ENCODE data around the gene LRRC4.

Gene LRRC4, protein sequence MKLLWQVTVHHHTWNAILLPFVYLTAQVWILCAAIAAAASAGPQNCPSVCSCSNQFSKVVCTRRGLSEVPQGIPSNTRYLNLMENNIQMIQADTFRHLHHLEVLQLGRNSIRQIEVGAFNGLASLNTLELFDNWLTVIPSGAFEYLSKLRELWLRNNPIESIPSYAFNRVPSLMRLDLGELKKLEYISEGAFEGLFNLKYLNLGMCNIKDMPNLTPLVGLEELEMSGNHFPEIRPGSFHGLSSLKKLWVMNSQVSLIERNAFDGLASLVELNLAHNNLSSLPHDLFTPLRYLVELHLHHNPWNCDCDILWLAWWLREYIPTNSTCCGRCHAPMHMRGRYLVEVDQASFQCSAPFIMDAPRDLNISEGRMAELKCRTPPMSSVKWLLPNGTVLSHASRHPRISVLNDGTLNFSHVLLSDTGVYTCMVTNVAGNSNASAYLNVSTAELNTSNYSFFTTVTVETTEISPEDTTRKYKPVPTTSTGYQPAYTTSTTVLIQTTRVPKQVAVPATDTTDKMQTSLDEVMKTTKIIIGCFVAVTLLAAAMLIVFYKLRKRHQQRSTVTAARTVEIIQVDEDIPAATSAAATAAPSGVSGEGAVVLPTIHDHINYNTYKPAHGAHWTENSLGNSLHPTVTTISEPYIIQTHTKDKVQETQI

DNA sequence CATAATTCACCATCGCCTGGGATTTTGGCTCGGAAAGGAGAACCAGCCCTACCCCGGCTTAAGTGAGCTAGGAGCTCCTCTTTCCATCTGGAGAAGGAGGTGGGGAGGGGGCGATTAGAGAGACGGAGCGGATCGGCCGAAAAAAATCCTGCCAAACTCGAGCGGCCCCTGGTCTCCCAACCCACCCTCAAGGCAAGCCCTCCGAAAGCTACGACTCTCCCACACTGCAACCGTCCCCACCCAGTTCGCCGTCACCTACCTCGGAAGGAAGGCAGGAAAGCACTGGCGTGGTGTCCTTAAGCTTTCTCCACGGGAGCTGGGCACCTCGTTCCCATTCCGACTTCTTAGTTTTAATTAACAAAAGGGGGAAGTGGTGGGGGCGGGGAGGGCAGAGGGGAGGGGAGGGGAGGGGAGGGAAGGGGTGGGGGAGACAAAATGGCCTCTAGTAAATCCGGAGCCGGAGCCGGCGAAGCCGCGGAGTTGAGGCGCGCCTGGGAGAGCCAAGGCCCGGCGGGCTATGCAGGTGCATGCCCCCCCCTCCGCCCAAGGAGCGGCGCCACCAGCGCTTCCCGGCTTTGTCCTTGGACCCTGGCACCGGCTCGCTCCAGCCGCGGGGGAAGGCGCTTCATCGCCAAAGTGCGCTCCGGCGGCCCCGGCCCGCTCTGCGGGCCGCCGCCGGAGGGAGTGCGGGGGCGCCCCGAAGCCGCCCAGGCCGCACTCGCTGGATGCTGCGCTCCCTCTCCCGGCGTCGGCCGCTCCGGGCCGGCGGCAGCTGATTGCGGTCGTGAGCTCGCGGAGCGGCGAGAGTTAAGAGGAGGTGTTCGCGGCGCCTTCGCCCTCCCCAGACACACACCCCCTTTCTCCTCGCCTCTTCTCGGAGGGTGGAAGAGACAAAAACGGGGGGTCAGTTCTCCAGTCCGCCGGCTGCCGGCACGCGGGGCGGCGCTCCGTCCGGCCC, at the start of gene LRRC4:
Gene LRRC4, minus strand, starts transcription at position 784 of the 958 bp plus-strand sequence. CDS start 797 bp downstream, outside the sequence.
- no peaks in the 10 kb centered on the region for H3K9me2 ChIP-seq (replicated peaks; ENCODE audit: insufficient read depth, low read length)
- no peak within 1 kb of the TSS for H3K9ac ChIP-seq (ENCODE audit: low read length)
- no peak for DNase-seq
- H3F3A ChIP-seq (ENCODE audit: insufficient read depth, low read length), result peaks cover 26% of the 10 kb centered on the region
- H3K4me2 ChIP-seq (ENCODE audit: low read depth, low read length), result no peak within 1 kb of the TSS
- peaks cover 28% of the 10 kb centered on the region for H3K4me1 ChIP-seq (ENCODE audit: low read length)
- H3K9me3 ChIP-seq (replicated peaks; ENCODE audit: insufficient read depth, low read length), result no peaks in the 10 kb centered on the region
- H4K20me1 ChIP-seq (ENCODE audit: insufficient read depth, low read length), result 0 out of 2 replicates have a peak, but pooled peaks cover 7% of the 10 kb centered on the region
- H2AFZ ChIP-seq (ENCODE audit: low read length), result no peak within 1 kb of the TSS
- H3K4me3 ChIP-seq (ENCODE audit: low read length), result no peak within 1 kb of the TSS
- no peak for TF ChIP-seq EZH2phosphoT487 (IDR thresholded peaks at IDR 0.05; ENCODE audit: low read length)
- TF ChIP-seq, protein P1, sequence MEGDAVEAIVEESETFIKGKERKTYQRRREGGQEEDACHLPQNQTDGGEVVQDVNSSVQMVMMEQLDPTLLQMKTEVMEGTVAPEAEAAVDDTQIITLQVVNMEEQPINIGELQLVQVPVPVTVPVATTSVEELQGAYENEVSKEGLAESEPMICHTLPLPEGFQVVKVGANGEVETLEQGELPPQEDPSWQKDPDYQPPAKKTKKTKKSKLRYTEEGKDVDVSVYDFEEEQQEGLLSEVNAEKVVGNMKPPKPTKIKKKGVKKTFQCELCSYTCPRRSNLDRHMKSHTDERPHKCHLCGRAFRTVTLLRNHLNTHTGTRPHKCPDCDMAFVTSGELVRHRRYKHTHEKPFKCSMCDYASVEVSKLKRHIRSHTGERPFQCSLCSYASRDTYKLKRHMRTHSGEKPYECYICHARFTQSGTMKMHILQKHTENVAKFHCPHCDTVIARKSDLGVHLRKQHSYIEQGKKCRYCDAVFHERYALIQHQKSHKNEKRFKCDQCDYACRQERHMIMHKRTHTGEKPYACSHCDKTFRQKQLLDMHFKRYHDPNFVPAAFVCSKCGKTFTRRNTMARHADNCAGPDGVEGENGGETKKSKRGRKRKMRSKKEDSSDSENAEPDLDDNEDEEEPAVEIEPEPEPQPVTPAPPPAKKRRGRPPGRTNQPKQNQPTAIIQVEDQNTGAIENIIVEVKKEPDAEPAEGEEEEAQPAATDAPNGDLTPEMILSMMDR (IDR thresholded peaks at IDR 0.05; ENCODE audit: low read length), result no peak
- no peak for TF ChIP-seq EZH2 (optimal IDR thresholded peaks at IDR 0.05; ENCODE audit: low read depth, low read length)
- no peaks in the 10 kb centered on the region; the same call in 1 of the 2 replicates for H3K36me3 ChIP-seq (replicated peaks; ENCODE audit: insufficient read depth, low read length)
- H3K27ac ChIP-seq (ENCODE audit: low read length), result no peak within 1 kb of the TSS
- no peaks in the 10 kb centered on the region for H3K27me3 ChIP-seq (replicated peaks; ENCODE audit: insufficient read depth, low read length)
- peaks cover 63% of the 10 kb centered on the region for H3K79me2 ChIP-seq (ENCODE audit: low read length)

DNA sequence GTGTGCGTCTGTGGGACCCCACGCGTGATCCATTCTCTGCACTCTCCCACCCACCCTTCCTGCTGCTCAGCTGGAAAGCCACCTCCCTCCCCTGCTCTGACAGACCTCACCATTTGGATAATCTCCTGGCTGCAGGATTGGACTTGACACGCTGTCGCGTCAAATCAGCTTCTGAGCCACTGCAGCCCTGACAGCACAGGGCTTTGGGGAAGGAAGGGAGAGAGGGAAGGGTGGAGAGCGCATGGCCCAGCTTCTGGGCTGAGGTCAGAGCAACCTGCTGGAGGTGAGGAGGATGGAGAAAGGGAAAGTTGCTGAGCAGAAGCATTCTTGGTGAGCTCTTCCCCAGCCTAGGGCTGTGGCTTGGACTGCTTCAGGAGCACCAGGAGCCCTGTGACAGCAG, 48.9 kb upstream of the LRRC4 start:
- Histone ChIP-seq H3F3A (ENCODE audit: insufficient read depth, low read length) (no peaks in the 10 kb centered on the region), H3K4me1 (ENCODE audit: low read length) (no peaks in the 10 kb centered on the region), H3K9me2 (replicated peaks; ENCODE audit: insufficient read depth, low read length) (no peaks in the 10 kb centered on the region), H3K9ac (ENCODE audit: low read length) (no peak overlapping the region), H3K27me3 (replicated peaks; ENCODE audit: insufficient read depth, low read length) (no peaks in the 10 kb centered on the region), H3K4me2 (ENCODE audit: low read depth, low read length) (no peak overlapping the region), H2AFZ (ENCODE audit: low read length) (no peak overlapping the region), H3K9me3 (replicated peaks; ENCODE audit: insufficient read depth, low read length) (no peaks in the 10 kb centered on the region), H3K4me3 (ENCODE audit: low read length) (no peak overlapping the region), H3K79me2 (ENCODE audit: low read length) (no peaks in the 10 kb centered on the region), H3K36me3 (replicated peaks; ENCODE audit: insufficient read depth, low read length) (peaks cover 5% of the 10 kb centered on the region; the same call in 1 of the 2 replicates), H3K27ac (ENCODE audit: low read length) (no peak overlapping the region), H4K20me1 (ENCODE audit: insufficient read depth, low read length) (no peaks in the 10 kb centered on the region)
- TF ChIP-seq, protein P1 (IDR thresholded peaks at IDR 0.05; ENCODE audit: low read length), result no peak
- TF ChIP-seq EZH2 (optimal IDR thresholded peaks at IDR 0.05; ENCODE audit: low read depth, low read length) (no peak), EZH2phosphoT487 (IDR thresholded peaks at IDR 0.05; ENCODE audit: low read length) (no peak)
- DNase-seq, result no peak

DNA sequence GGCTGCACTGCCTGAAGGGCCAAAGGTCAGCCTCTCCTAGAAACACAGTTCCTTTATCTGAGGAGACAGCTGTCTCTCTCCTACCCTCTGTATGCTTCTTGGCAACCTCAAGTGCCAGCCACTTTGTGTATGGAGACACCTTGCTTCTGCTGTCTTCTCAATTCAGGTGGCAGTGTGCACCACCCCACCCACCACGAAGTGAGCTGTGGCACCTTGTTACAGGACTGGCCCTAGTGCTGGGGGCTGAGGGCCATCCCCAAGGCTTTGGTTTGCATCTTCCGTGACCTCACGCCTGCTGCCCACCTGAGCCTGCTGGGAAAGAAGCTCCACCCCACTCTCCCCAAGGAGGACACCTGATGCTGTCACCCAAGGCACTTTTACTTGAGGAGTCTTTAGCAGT, 47.1 kb upstream of the LRRC4 start:
- H3K79me2 ChIP-seq (ENCODE audit: low read length), result no peaks in the 10 kb centered on the region
- H3K9me2 ChIP-seq (replicated peaks; ENCODE audit: insufficient read depth, low read length), result no peaks in the 10 kb centered on the region
- H3K9me3 ChIP-seq (replicated peaks; ENCODE audit: insufficient read depth, low read length), result no peaks in the 10 kb centered on the region
- no peak overlapping the region for H3K4me2 ChIP-seq (ENCODE audit: low read depth, low read length)
- no peaks in the 10 kb centered on the region for H3F3A ChIP-seq (ENCODE audit: insufficient read depth, low read length)
- H3K36me3 ChIP-seq (replicated peaks; ENCODE audit: insufficient read depth, low read length), result no peaks in the 10 kb centered on the region; the same call in 1 of the 2 replicates
- H3K4me1 ChIP-seq (ENCODE audit: low read length), result no peaks in the 10 kb centered on the region
- H4K20me1 ChIP-seq (ENCODE audit: insufficient read depth, low read length), result no peaks in the 10 kb centered on the region
- DNase-seq, result no peak
- no peaks in the 10 kb centered on the region for H3K27me3 ChIP-seq (replicated peaks; ENCODE audit: insufficient read depth, low read length)
- no peak overlapping the region for H3K9ac ChIP-seq (ENCODE audit: low read length)
- no peak overlapping the region for H3K27ac ChIP-seq (ENCODE audit: low read length)
- no peak overlapping the region for H2AFZ ChIP-seq (ENCODE audit: low read length)
- TF ChIP-seq EZH2 (optimal IDR thresholded peaks at IDR 0.05; ENCODE audit: low read depth, low read length) (no peak), EZH2phosphoT487 (IDR thresholded peaks at IDR 0.05; ENCODE audit: low read length) (no peak)
- TF ChIP-seq, protein P1 (IDR thresholded peaks at IDR 0.05; ENCODE audit: low read length), result no peak
- no peak overlapping the region for H3K4me3 ChIP-seq (ENCODE audit: low read length)

Measured in MM.1S (cell line).